ENCODE results near the gene WDR5B.
"Not testable (repeated sequence)": the region's sequence is repeated elsewhere in the genome, so short reads cannot be mapped to it uniquely, and the experiment has no call there.

The WDR5B gene

DNA sequence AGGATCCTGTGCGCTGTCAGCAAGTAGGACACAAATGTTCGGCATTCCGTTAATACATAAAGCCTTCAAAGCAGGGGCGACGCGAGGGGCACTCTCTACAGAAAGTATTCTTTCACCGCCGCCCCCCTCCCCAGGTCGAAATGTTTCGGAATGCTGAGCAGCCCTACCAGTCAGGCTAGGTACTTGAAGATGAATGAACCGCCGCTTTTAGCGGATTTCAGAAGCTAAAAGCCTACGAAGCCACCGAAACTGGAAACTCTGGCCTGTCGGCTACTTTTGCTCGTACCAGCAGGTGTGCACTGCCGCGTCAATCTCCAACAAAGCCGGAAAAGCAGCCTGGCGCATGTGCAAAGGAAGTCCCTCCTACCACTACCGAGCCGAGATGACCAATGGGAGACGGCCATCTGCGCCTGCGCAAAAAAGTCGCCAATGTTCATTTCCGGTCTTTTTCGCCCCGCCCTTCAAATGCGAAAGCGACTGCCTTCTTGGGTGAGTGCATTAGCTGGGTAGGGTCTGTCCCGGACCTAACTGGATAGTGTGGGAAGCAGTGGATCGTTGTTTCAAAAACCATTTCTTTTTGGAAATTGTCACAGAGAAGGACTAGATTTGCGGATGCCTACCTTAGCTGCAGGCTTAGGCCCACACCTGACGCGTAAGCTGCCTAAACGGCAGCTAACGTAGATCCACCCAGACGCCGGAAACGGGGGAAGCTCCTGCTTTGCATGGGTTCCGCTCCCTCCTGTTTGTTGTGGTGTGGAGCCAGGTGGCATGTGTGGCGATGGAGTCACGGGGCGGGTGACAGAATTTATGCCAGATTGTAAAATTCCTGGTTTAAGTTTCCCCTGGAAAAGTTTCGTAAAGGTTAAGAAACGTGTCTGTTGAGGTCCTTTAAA lies at the start of gene WDR5B:
Gene WDR5B (minus strand): TSS at position 301 of the 893 bp plus-strand sequence. CDS start 534 bp downstream, outside the sequence.
- no peak for DNase-seq

DNA sequence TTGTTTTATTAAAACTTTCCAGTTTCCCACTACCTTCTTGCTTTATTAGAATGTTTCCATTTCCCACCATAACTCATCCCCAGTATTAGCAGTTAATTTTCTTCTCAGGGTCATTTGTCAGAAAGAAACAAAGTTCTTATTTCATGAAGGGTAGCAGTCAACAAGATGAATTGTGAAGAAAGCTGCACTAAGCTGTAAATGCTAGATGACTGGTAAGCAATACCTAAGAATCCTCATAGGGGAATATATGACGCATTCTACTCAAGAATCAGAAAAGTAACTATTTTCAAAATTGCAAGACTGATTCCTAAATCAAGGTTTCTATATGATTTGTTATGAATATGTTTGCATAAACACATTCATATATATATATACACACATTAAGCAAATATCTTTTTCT lies 48.8 kb upstream of the WDR5B start:
- DNase-seq = no peak

DNA sequence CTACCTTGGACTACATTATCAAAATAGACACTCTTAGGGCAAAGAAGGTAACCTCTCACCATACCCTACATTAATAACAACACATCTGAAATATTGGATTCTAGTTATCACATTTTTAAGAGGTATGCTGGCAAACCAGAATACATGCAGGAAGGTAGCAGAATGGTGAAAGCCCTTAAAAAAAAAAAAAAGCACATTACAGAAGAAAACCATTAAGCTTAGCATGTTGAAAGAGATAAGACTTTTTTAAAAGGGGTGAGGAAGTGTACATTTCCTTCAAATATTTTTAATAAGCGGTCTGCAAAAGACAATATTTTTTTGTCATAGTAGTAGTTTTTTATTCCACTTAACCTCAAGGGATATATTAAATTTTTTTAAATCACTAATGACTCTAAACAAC lies 46.5 kb upstream of the WDR5B start:
- no peak for DNase-seq

DNA sequence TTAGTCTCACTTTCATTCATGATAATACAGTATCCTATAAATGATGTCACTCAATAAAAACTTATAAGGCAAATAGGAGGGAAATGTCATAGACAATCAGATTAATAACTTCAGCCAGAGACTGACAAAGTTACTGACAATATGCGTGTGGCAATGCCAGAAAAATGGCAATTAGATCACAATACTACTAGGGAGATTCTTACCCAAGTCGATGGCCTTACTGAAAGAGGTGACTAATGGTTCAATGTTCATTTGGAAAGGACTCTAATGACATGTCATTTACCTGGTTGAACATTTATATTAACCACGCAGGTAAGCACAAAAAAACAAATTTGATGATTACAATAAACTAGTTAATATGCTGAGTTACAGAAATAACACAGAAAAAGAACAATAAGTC lies 45.9 kb upstream of the WDR5B start:
- no peak for DNase-seq

DNA sequence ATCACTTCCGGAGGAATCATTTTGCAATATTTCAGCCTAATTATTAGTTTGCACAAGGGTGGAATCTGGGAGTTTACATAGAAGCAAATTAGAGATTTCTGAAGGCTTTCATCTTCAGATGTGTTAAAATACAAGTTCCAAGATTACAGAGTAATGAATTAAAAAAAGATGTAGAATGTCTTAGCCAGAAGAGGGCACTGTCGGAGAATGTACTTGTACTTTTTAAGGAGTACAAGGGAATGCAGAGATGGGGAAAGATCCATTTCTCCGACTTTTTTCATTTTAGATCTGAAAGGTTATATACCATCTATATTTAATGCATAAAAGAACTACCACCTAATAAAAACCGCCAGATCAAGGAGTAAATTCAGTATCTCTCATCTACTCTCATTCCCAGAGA lies 43.1 kb upstream of the WDR5B start:
- DNase-seq = peak; percentile 6

DNA sequence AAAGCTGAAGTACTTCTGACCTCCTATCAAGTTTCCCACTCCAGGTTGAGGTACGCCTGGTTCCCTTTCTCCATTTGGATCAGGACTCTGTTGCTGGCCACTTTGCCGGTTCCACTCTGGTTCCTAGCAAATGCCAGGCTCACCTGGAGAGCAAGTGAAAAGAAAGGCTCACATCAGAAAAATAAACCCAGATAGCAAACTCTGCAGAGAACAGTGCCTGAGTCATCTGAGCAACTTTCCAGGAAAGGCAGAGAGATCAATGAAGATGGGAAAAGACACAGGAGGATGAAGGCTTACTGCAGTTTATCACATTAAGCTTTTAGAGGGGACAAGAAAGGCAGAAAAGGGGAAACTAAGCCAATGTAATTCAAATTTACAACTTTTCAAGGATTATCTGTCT lies 41.8 kb upstream of the WDR5B start:
- DNase-seq = no peak

DNA sequence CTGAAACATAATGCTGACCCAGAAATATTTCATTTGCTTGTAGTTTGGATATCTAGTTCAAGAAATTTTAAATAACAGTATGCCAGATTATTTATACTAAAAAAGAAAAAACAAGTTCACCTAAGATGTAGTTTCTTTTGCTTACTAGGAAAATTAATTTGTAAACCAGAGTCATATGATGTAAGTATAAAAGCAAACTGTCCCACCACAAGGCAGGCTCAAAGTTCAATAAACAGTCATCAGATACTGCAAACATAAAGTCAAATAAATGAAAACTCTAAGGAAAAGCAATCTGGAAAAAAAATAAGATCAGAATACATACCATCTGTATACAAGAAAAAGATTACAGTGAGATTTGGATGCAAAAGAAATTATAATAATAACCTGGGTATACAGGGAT lies 40.2 kb upstream of the WDR5B start:
- DNase-seq = no peak

DNA sequence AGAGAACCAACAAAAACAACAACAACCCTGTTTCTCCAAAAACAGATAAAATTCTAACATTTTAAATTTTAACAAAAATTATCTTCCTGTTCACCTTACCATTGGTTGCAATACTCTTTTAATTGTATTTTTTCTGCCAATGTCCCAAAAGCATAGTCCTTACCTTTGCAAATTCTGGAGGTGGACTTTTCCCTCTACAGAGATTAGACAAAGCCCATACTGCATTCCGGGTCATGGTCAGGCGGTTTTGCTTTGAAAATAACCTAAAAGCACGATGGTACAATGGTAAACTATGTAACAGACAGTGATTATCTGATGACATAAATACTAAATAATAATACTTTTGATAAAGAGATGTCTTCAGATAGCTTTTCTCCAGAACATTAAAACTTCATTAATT lies 35.5 kb upstream of the WDR5B start:
- no peak for DNase-seq

DNA sequence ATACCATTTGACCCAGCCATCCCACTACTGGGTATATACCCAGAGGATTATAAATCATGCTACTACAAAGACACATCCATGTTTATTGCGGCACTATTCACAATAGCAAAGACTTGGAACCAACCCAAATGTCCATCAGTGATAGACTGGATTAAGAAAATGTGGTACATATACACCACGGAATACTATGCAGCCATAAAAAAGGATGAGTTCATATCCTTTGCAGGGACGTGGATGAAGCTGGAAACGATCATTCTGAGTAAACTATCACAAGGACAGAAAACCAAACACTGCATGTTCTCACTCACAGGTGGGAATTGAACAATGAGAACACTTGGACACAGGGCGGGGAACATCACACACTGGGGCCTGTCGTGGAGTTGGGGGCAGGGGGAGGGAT lies 32.4 kb upstream of the WDR5B start:
- not testable (repeated sequence) for DNase-seq

DNA sequence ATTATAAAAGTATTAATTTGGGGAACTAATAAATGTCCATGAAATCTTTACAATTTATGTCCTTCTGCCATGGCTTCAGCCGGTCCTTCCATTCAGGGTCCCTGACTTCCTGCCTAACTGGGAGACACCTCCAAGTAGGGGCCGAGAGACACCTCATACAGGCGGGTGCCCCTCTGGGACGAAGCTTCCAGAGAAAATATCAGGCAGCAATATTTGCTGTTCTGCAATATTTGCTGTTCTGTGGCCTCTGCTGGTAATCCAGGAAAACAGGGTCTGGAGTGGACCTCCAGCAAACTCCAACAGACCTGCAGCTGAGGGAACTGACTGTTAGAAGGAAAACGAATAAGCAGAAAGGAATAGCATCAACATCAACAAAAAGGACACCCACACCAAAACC lies 28.6 kb upstream of the WDR5B start:
- not testable (repeated sequence) for DNase-seq

DNA sequence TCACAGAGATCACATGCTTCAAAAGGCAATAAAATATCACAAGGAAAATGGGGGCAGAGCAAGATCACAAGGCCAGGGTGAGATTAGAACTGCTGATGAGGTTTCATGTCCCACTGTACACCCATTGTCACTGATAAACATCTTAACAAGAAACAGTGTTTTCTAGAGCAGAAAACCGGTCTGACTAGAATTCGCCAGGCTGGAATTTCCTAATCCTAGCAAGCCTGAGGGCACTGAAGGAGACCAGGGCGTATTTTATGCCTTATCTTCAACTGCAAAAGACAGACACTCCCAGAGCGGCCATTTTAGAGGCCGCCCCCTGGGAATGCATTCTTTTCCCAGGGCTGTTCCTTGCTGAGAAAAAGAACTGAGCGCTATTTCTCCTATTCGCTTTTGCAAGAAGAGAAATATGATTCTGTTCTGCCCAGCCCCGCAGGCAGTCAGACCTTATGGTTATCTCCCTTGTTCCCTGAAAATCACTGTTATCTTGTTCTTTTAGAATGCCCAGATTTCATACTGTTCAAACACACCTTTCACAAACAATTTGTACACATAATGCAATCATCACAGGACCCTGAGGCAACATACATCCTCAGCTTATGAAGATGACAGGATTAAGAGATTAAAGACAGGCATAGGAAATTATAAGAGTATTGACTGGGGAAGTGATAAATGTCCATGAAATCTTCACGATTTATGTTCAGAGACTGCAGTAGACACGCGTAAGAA lies 28.1 kb upstream of the WDR5B start:
- DNase-seq = not testable (repeated sequence)

DNA sequence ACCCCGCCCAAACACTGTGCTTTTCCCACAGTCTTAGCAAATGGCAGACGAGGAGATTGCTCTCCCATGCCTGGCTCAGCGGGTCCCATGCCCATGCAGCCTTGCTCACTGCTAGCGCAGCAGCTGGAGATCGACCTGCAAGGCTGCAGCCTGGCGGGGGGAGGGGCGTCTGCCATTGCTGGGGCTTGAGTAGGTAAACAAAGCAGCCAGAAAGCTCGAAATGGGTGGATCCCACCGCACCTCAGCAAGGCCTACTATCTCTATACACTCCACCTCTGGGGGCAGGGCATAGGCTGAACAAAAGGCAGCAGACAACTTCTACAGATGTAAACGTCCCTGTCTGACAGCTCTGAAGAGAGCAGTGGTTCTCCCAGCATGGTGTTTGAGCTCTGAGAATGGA lies 27.2 kb upstream of the WDR5B start:
- DNase-seq = no peak

DNA sequence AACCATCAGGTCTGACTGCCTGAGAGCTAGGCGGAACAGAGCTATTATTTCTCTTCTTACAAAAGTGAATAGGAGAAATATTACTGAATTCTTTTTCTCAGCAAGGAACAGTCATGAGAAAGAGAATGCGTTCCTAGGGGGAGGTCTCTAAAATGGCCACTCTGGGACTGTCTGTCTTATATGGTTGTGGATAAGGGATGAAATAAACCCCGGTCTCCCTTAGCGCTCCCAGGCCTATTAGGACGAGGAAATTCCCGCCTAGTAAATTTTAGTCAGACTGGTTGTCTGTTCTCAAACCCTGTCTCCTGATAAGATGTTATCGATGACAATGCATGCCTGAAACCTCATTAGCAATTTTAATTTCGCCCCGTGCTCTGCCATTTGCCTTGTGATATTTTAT lies 20.1 kb upstream of the WDR5B start:
- DNase-seq = no peak

DNA sequence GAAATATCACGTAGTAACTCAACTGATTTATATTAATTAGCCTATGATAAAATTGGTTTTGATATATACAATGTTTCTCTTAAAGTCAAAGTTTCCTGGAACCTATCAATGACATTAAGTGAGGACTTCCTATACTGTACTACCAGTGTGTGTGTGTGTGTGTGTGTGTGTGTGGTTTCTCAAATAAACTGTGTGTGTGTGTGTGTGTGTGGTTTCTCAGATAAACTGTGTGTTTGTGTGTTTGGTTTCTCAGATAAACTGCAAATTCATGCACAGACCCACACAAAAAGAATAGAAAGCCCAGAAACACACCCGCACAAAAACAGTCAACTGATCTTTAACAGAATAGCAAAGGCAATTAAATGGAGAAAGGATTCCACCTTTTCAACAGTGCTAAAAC lies 14.5 kb upstream of the WDR5B start:
- no peak for DNase-seq

DNA sequence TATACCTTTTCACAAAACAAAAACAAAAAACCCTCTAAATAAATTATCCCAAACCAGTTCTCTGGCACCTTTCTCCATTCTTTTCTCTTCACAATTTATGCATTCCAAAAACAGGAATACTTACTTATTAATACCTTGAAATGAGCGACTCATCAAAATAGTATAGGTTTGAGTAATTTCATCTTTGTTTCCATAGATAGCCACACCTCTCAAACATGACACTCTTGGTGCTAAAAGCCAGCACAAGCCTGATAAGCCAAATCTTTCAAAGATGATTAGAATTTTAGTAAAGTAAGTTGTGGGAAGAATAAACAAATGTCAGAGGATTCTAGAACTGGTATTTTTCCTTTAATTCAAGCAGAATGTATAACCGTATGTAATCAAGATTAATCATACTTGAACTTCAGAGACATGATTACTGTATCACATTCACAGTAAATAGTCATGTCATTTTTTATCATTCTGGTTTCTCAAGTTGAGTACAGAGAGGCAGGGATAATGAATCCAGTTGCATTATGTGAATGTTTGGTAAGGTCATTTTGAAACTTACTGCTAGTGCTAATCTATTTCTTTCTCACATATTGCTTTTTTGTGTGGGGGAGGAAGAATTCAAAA lies 12.1 kb upstream of the WDR5B start:
- DNase-seq = no peak

DNA sequence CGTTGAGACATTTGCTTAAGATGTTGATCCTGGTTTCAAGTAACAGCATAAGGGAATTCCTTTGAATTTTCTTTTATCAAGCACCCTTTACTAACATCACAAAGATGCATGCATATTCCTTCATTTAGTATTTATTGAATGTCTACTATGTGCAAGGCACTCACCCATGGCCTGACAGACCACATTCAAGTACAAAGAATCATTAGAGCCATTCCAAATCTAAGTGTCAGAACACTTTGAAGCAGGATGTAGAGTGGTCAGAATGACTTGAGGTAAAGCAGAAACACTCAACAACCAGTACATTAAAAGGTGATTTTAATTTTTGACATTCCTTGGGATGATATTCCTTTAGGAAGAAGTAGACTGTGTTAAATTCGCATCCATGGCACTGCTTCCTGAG lies 6.0 kb upstream of the WDR5B start:
- DNase-seq = no peak

DNA sequence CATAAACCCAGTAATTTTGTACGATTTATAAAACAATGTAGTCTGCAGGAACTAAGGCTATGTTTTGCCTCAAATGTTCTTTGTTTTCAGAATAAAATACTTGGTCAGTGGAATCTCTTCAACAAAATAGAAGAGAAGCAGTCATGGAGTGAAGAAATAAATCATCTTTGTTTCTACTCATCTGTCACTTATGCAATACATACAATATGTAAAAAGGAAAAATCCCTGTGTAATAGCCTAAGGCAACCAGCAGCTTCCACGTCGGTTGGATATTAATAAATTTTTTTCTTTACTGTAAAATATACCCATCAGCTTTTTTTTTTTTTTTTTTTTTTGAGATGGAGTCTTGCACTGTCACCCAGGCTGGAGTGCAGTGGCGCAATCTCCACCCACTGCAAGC lies 5.2 kb upstream of the WDR5B start:
- no peak for DNase-seq

DNA sequence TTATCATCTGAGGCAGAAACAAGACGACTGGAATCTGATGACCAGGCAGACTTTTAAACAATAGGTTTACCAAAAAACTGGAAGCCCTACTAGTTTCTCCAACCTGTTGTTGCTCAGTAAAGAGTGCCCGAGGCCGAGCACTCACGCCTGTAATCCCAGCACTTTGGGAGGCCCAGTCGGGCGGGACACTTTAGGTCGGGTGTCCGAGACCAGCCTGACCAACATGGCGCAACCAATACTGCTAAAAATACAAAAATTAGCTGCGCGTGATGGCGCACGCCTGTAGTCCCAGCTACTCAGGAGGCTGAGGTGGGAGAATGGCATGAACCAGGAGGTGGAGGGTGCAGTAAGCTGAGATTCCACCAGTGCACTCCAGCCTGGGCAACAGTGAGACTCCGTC lies 1.1 kb upstream of the WDR5B start:
- DNase-seq = no peak

DNA sequence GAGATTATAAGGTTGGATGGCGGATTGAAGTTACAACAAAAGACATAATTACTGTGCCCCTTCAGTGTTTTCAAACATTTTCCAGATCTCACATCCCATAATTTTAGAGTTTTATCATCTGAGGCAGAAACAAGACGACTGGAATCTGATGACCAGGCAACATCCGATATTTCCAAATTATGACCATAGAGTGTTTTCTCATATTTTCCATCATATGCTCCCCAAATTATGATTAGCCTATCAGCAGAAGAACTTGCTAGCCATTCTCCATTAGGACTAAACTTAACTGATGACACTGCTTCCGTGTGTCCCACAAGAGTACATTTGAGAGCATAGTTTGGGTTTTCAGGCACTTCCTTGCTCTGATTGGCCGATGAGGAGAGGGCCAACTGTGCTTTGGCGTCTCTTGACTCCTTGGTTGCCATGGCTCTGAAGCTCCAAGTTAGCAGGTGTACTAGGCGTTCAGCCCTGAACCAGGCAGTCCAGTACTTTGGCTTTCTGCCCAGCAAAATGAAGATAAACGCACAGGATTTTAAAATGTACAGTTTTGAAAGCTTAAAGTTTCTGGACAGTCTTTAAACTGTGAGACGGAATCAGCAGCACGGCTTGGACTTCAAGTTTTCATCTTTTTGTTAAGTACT lies 638 bp downstream of the WDR5B start:
- no peak for DNase-seq

DNA sequence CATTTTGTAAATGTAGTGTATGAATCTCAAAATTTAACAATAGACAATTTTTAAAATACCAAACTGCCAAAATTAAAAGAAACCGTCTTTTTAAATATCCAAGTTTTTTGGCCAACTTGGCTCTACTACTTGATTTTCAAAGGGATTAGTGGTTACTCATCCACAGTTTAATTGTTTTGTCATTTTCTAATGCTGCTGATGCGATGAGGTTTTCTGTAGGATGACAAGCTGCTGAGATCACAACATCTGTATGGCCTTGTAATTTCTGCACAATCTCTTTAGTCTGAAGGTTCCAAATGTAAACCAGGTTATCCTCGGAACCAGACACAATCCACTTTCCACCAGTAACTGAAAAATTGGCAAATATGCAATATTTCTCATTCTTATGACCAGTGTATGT lies 1.5 kb downstream of the WDR5B start:
- no peak for DNase-seq

DNA sequence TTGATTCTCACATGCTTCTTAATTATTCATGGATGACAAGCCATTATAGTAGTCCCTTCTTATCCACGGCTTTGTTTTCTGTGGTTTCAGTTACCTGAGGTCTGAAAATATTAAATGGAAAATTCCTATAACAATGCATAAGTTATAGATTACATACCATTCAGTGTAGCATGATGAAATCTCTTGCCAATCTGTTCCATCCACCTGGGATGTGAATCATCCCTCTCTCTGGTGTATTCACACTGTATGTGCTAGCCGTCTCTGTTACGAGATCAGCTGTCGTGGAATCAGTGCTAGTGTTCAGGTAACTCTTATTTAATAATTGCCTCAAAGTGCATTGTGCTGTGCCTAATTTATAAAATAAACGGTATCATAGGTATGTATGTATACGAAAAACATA lies 5.2 kb downstream of the WDR5B start:
- no peak for DNase-seq

DNA sequence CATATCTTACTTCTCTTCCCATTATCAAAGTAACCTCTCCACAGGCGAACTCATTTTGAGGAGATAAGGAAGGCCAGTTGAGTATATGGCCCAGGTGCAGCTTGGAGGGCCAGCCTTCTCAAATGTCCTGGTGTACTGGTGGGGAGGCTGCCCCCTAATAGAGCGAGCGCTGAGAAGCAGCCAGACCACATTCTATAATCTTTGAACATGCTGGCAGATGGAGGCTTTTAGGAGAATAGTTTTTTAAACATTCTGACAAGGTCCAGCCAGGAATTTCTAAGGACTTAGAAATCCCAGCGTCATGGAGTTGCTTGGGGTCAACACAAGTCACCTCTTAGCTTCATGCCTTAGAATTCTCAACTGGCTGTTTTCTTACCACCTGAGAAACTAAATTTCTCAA lies 5.8 kb downstream of the WDR5B start:
- no peak for DNase-seq

DNA sequence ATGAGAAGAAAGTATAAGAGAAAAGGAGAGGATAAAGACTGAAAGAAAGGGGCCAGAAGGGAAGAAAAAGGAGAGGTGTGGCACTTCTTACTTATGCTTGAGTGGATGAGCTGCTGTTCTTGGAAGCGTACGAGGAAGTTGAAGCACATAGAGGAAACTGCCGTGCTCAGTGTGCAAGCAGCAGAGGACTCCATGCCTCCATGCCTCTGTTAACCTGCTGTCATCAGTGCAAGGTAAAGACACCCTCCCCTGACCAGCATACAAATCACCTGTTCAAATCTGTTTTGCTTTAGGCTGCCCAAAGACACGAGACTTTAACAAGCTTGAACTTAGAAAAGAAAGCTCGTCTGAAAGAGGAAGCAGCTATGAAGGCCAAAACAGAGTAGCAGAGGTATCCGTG lies 6.4 kb downstream of the WDR5B start:
- no peak for DNase-seq

DNA sequence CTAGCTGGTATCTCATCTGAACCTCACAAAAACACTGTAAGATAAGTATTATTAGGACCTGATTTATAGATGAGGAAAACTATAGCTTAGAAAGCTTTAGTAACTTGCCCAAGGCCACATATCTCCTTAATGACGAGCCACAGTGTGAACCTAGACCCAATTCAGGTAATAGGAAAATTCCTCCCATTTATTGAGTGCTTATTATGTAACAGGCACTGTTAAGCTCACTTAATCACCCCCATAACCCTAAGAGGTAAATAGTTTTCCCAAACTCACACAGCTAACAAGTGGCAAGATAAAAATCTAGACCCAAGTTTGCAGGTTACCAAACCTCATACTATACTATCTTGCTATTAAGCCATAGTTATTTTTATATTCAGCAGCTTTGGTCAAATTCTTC lies 7.9 kb downstream of the WDR5B start:
- no peak for DNase-seq
